GM19238 (cell line): ENCODE results near the gene AKAP12.
"Not testable (repeated sequence)": the region's sequence is repeated elsewhere in the genome, so short reads cannot be mapped to it uniquely, and the experiment has no call there.

Source experiments
- DNase-seq: peaks from one replicate; pipeline ENCODE4 v3.0.0; 2011; ENCODE audit warnings: low spot score; ENCODE audit not compliant: insufficient read length

Gene AKAP12

GRCh38 chr6:151310279-151310678, 70.5 kb downstream of the AKAP12 start:
- no peak for DNase-seq

GRCh38 chr6:151310852-151311767, 71.3 kb downstream of the AKAP12 start:
- DNase-seq, result no peak

GRCh38 chr6:151313066-151313491, 73.3 kb downstream of the AKAP12 start:
- DNase-seq, result no peak

GRCh38 chr6:151315661-151316060, 75.9 kb downstream of the AKAP12 start:
- DNase-seq, result not testable (repeated sequence)

GRCh38 chr6:151317103-151317994, 77.6 kb downstream of the AKAP12 start:
- DNase-seq, result no peak

GRCh38 chr6:151317995-151318365, 78.2 kb downstream of the AKAP12 start:
- no peak for DNase-seq

- DNase-seq, result no peak
These were observed 80.4 kb downstream of the AKAP12 start for GRCh38 chr6:151320140-151320539.

- no peak for DNase-seq
These were observed 81.7 kb downstream of the AKAP12 start for GRCh38 chr6:151321438-151321837.

- no peak for DNase-seq
These were observed 82.8 kb downstream of the AKAP12 start for GRCh38 chr6:151322570-151322969.

GRCh38 chr6:151323791-151324487, 84.2 kb downstream of the AKAP12 start:
- DNase-seq, result peak; percentile 53

GRCh38 chr6:151324488-151324825, 84.7 kb downstream of the AKAP12 start:
- no peak for DNase-seq

GRCh38 chr6:151325075-151326050, 85.6 kb downstream of the AKAP12 start:
- DNase-seq, result no peak

- no peak for DNase-seq
These were observed 86.5 kb downstream of the AKAP12 start for GRCh38 chr6:151326116-151326825.

GRCh38 chr6:151327101-151327500, 87.3 kb downstream of the AKAP12 start:
- no peak for DNase-seq

- no peak for DNase-seq
These were observed 90.4 kb downstream of the AKAP12 start for GRCh38 chr6:151330130-151330696.

- DNase-seq, result no peak
These were observed 96.2 kb downstream of the AKAP12 start for GRCh38 chr6:151335930-151336329.

- no peak for DNase-seq
These were observed 99.0 kb downstream of the AKAP12 start for GRCh38 chr6:151338651-151339200.

GRCh38 chr6:151339369-151339768, 99.6 kb downstream of the AKAP12 start:
- no peak for DNase-seq
